H9 (cell line): Measurements from ENCODE around the gene GLRX3. TPM values are rescaled to one million over a fixed set of nuclear protein-coding genes. Genes with fewer than 3 reads are reported as not detected.

Experiments
- DNase-seq: peaks from one replicate; pipeline ENCODE4 v3.0.0-alpha.2; 2017
- H2AFZ ChIP-seq: one replicate; pipeline ENCODE4 v1.6.1; 2013; ENCODE audit warnings: mild to moderate bottlenecking, low read length, control low read depth, moderate library complexity
- H2AK5ac ChIP-seq: 2 replicates; pipeline ENCODE4 v1.6.1; 2013; ENCODE audit warnings: low read length, control low read depth, mixed read lengths; ENCODE audit not compliant: insufficient read length
- H2BK120ac ChIP-seq: one replicate; pipeline ENCODE4 v1.6.1; 2013; ENCODE audit warnings: low read depth, mild to moderate bottlenecking, low read length, control low read depth, inconsistent platforms; ENCODE audit not compliant: poor library complexity, severe bottlenecking
- H2BK12ac ChIP-seq: 2 replicates; pipeline ENCODE4 v1.6.1; 2013; ENCODE audit warnings: low read length, control low read depth, mixed read lengths, low read depth; ENCODE audit not compliant: insufficient read length
- H2BK15ac ChIP-seq: 2 replicates; pipeline ENCODE4 v1.6.1; 2013; ENCODE audit warnings: low read depth, low read length, control low read depth
- H2BK20ac ChIP-seq: one replicate; pipeline ENCODE4 v1.6.1; 2013; ENCODE audit warnings: low read depth, mild to moderate bottlenecking, low read length, control low read depth, inconsistent platforms; ENCODE audit not compliant: poor library complexity, severe bottlenecking
- H2BK5ac ChIP-seq: 2 replicates; pipeline ENCODE4 v1.6.1; 2013; ENCODE audit warnings: low read length, control low read depth, mixed read lengths; ENCODE audit not compliant: insufficient read length
- H3K14ac ChIP-seq: 2 replicates; pipeline ENCODE4 v1.6.1; 2013; ENCODE audit warnings: low read length, control low read depth; ENCODE audit not compliant: insufficient read depth
- H3K18ac ChIP-seq: 2 replicates; pipeline ENCODE4 v1.6.1; 2013; ENCODE audit warnings: low read depth, mild to moderate bottlenecking, mixed read lengths, low read length, control low read depth; ENCODE audit not compliant: insufficient read length
- H3K23ac ChIP-seq: 2 replicates; pipeline ENCODE4 v1.6.1; 2013; ENCODE audit warnings: low read length, control low read depth, mixed read lengths, low read depth; ENCODE audit not compliant: insufficient read length
- H3K23me2 ChIP-seq: 2 replicates; pipeline ENCODE4 v1.6.1; 2013; ENCODE audit warnings: low read depth, mild to moderate bottlenecking, mixed read lengths, low read length, control low read depth; ENCODE audit not compliant: insufficient read length, poor library complexity, severe bottlenecking
- H3K27ac ChIP-seq: 2 replicates; pipeline ENCODE4 v1.5.1; 2013; ENCODE audit warnings: low read length, control low read depth, mixed read lengths, low read depth; ENCODE audit not compliant: insufficient read length
- H3K27me3 ChIP-seq: 2 replicates; pipeline ENCODE4 v1.6.1; 2013; ENCODE audit warnings: low read length, control low read depth, inconsistent platforms; ENCODE audit not compliant: insufficient read depth
- H3K4ac ChIP-seq: 2 replicates; pipeline ENCODE4 v1.6.1; 2013; ENCODE audit warnings: low read depth, mild to moderate bottlenecking, control low read depth, inconsistent platforms, low read length, moderate library complexity
- H3K4me1 ChIP-seq: 2 replicates; pipeline ENCODE4 v1.6.1; 2013; ENCODE audit warnings: low read length, control low read depth, inconsistent platforms; ENCODE audit not compliant: insufficient read depth
- H3K4me2 ChIP-seq: 2 replicates; pipeline ENCODE4 v1.6.1; 2013; ENCODE audit warnings: low read length, control low read depth, mixed read lengths; ENCODE audit not compliant: insufficient read length, insufficient read depth
- H3K56ac ChIP-seq: 2 replicates; pipeline ENCODE4 v1.6.1; 2013; ENCODE audit warnings: low read depth, mild to moderate bottlenecking, mixed read lengths, low read length, control low read depth; ENCODE audit not compliant: insufficient read length
- H3K79me1 ChIP-seq: 2 replicates; pipeline ENCODE4 v1.6.1; 2013; ENCODE audit warnings: low read depth, mild to moderate bottlenecking, moderate library complexity, low read length, control low read depth, inconsistent platforms; ENCODE audit not compliant: insufficient read depth, poor library complexity, severe bottlenecking
- H3K79me2 ChIP-seq: 2 replicates; pipeline ENCODE4 v1.6.1; 2013; ENCODE audit warnings: low read length, control low read depth, inconsistent platforms; ENCODE audit not compliant: insufficient read depth
- H3K9ac ChIP-seq: 2 replicates; pipeline ENCODE4 v1.6.1; 2013; ENCODE audit warnings: low read length, control low read depth, mixed read lengths; ENCODE audit not compliant: insufficient read length; ENCODE audit errors: extremely low read depth
- H3K9me3 ChIP-seq: one replicate; pipeline ENCODE4 v1.6.1; 2013; ENCODE audit warnings: low read depth, low read length, inconsistent platforms; ENCODE audit not compliant: control insufficient read depth
- H3T11ph ChIP-seq: one replicate; pipeline ENCODE4 v1.6.1; 2013; ENCODE audit warnings: mild to moderate bottlenecking, low read length, control low read depth, inconsistent platforms
- H4K20me1 ChIP-seq: one replicate; pipeline ENCODE4 v1.6.1; 2013; ENCODE audit not compliant: control insufficient read depth, insufficient read length, insufficient read depth
- H4K5ac ChIP-seq: 2 replicates; pipeline ENCODE4 v1.6.1; 2013; ENCODE audit warnings: low read depth, mild to moderate bottlenecking, mixed read lengths, low read length, control low read depth; ENCODE audit not compliant: insufficient read length
- H4K8ac ChIP-seq: replicated peaks from 2 replicates; pipeline ENCODE4 v1.6.1; 2013; ENCODE audit warnings: low read length, control low read depth, mixed read lengths, low read depth; ENCODE audit not compliant: insufficient read length
- H4K91ac ChIP-seq: 2 replicates; pipeline ENCODE4 v1.6.1; 2013; ENCODE audit warnings: low read depth, mild to moderate bottlenecking, moderate library complexity, mixed read lengths, low read length, control low read depth; ENCODE audit not compliant: insufficient read length
- H3K27ac Mint-ChIP-seq, 3 experiments: 2 replicates in 2 of 3; 3 replicates in 1 of 3; pipeline ENCODE4 v1.8.0; 2020 to 2021; ENCODE audit warnings: mixed read lengths in 3 of 3, mild to moderate bottlenecking in 1 of 3, moderate library complexity in 1 of 3
- H3K27me3 Mint-ChIP-seq: 2 replicates; pipeline ENCODE4 v1.8.0; 2021; ENCODE audit warnings: low read depth, mild to moderate bottlenecking, moderate library complexity, mixed read lengths
- H3K36me3 Mint-ChIP-seq, 3 experiments: 2 replicates in 2 of 3; 3 replicates in 1 of 3; pipeline ENCODE4 v1.8.0; 2020 to 2021; ENCODE audit warnings: low read depth in 3 of 3, mixed read lengths in 3 of 3; ENCODE audit not compliant: insufficient read depth in 1 of 3
- H3K4me1 Mint-ChIP-seq, 2 experiments: 2 replicates each; pipeline ENCODE4 v1.8.0; 2020; ENCODE audit warnings: mixed read lengths in 2 of 2
- H3K4me3 Mint-ChIP-seq, 2 experiments: 2 replicates in 1 of 2; 3 replicates in 1 of 2; pipeline ENCODE4 v1.8.0; 2020 to 2021; ENCODE audit warnings: mild to moderate bottlenecking in 2 of 2, mixed read lengths in 2 of 2, moderate library complexity in 1 of 2
- H3K9me3 Mint-ChIP-seq, 2 experiments: 2 replicates in 1 of 2; 3 replicates in 1 of 2; pipeline ENCODE4 v1.8.0; 2020; ENCODE audit warnings: mild to moderate bottlenecking in 2 of 2, mixed read lengths in 2 of 2, moderate library complexity in 1 of 2
- CTCF ChIP-seq: fragments of 200-600 bp; sonication (generic); conservative IDR thresholded peaks from 3 replicates; pipeline ENCODE4 v1.8.0; 2021; ENCODE audit warnings: antibody characterized with exemption, mild to moderate bottlenecking
- WGBS: extraction: QIAGEN DNeasy Blood & Tissue Kit; methylation state at CpG from one replicate; pipeline ENCODE4 v1.1.7; 2013; ENCODE audit warnings: missing lambda C conversion rate, low lambda C conversion rate, mixed read lengths; ENCODE audit not compliant: insufficient read length; ENCODE audit errors: extremely low coverage; 5-methylcytosine and 5-hydroxymethylcytosine counted together
- total RNA-seq: library from RNA; stranded (reverse); gene quantifications from 2 replicates; pipeline ENCODE4 v1.2.1, GENCODE V29; 2021

Gene GLRX3
- total RNA-seq, 1 experiment from 2014 or later, result 139 TPM

- H4K91ac ChIP-seq, result no peak overlapping the region
- H3K9ac ChIP-seq, result peak overlapping the region; percentile 36
- H3K4me2 ChIP-seq, result peak overlapping the region; percentile 98
- peaks cover 5% of the 10 kb centered on the region for H3K23me2 ChIP-seq
- H3K4me3 Mint-ChIP-seq, result peak overlapping the region; percentile 91 to 93
- H2BK120ac ChIP-seq, result no peak overlapping the region
- peak overlapping the region; percentile 86; the same call in 1 of the 2 replicates for H3K14ac ChIP-seq
- no peak overlapping the region for H3K23ac ChIP-seq
- H3K79me1 ChIP-seq, result no peaks in the 10 kb centered on the region
- H3K27me3 ChIP-seq, result no peaks in the 10 kb centered on the region
- no peak overlapping the region for H2BK15ac ChIP-seq
- no peak overlapping the region for H3K4ac ChIP-seq
- H3K56ac ChIP-seq, result no peak overlapping the region
- H3K27ac ChIP-seq, result no peak overlapping the region
- peak; percentile 98 for DNase-seq
- no peak overlapping the region for H4K5ac ChIP-seq
- peaks cover 3% of the 10 kb centered on the region for H4K20me1 ChIP-seq
- peak overlapping the region; percentile 91 to 99 (median 95) for H3K27ac Mint-ChIP-seq
- no peaks in the 10 kb centered on the region; the same call in 1 of the 2 replicates for H3K4me1 ChIP-seq
- peaks cover 15 to 21% of the 10 kb centered on the region in 2 experiments for H3K4me1 Mint-ChIP-seq
- H3K18ac ChIP-seq, result peak overlapping the region; percentile 51
- no peaks in the 10 kb centered on the region for H3K79me2 ChIP-seq
- no peak overlapping the region for H2BK12ac ChIP-seq
- no peak overlapping the region for H2BK5ac ChIP-seq
- no CpG with 5 or more reads among the region's 49 CpGs for WGBS
- H3T11ph ChIP-seq, result no peak overlapping the region
- H4K8ac ChIP-seq, result no peak overlapping the region
- H2BK20ac ChIP-seq, result no peak overlapping the region
- H3K9me3 Mint-ChIP-seq, result peaks cover 9 to 10% of the 10 kb centered on the region in 2 experiments
- H2AK5ac ChIP-seq, result no peak overlapping the region
- peaks cover 5 to 18% (median 8%) of the 10 kb centered on the region in 3 experiments for H3K36me3 Mint-ChIP-seq
- H3K27me3 Mint-ChIP-seq, result peaks cover 4% of the 10 kb centered on the region; the same call in 1 of the 2 replicates
- TF ChIP-seq CTCF, result no peak
- H3K9me3 ChIP-seq, result no peaks in the 10 kb centered on the region
- H2AFZ ChIP-seq, result no peak overlapping the region
Measured at GRCh38 chr10:130111113-130111851, 24.9 kb upstream of the GLRX3 start.
